HG03135 (cell line): ENCODE results near the gene TRIM25.

Experiments used
- ATAC-seq: cut with Tn5 transposase; IDR thresholded peaks from one replicate; pipeline ENCODE4 v1.9.1; 2021; ENCODE audit warnings: mild to moderate bottlenecking, moderate library complexity; ENCODE audit not compliant: unreplicated experiment

Gene TRIM25

DNA sequence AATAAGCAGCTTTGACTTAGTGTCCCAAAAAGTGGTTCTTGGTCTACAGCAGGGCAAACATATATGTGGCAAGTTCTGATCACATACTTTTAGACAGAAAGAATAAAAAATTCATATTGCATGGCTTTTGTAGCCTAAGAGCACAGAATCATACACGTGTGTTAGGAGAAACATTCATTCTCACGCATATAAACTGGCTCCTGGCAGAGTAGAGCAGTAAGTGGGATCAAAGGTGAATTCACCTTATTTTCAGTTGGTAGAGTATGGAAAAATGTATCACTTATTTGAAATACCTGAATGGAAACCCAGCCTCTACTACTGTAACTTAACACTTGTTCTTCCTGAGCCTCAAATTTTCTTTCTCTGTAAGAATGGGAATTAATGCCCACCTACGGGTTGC lies 45.1 kb downstream of the TRIM25 start:
- ATAC-seq = no peak

GRCh38 chr17:56867948-56868376 lies 45.9 kb downstream of the TRIM25 start:
- ATAC-seq = no peak

GRCh38 chr17:56866496-56866895 lies 47.4 kb downstream of the TRIM25 start:
- ATAC-seq = no peak

- ATAC-seq = no peak
These were observed 47.8 kb downstream of the TRIM25 start for GRCh38 chr17:56866076-56866475.

DNA sequence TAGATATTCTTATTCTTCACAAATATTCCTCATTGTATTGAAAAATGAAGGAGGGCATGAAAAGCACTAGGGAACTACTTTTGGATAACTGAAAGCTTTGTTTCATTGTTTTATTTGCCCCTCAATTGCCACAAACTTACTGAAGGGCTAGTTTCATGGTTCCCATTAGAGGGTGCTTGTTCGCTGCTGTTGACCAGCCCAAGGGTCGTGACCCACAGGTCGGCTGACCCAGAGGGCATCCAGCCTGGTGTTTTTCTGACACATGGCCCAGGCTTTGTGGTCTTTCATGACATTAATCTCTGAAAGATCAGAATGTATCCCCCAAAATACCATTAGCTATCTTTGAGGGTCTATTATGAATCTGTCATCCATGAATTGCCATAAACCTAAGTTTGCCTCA lies 49.9 kb downstream of the TRIM25 start:
- no peak for ATAC-seq

GRCh38 chr17:56861899-56862298 lies 52.0 kb downstream of the TRIM25 start:
- ATAC-seq = no peak

DNA sequence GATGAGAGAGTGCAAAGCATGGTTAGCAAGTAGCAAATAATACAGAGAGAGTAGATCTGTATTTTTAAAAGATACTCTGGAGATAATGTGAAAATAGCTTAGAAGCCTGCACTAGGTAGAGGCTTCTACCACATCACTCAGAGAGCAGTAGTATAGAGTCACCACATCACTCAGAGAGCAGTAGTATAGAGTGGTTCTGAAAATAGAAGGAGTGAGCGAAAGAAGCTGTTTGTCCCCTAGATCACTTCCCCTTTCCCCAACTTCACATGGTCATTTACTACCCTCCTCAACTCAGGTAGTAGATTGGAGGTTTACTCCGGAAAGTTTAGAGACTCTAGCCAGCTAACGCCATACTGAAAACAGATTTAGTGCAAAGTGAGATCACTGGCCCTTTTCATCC lies 62.8 kb downstream of the TRIM25 start:
- no peak for ATAC-seq

GRCh38 chr17:56850591-56850990 lies 63.3 kb downstream of the TRIM25 start:
- ATAC-seq = no peak

DNA sequence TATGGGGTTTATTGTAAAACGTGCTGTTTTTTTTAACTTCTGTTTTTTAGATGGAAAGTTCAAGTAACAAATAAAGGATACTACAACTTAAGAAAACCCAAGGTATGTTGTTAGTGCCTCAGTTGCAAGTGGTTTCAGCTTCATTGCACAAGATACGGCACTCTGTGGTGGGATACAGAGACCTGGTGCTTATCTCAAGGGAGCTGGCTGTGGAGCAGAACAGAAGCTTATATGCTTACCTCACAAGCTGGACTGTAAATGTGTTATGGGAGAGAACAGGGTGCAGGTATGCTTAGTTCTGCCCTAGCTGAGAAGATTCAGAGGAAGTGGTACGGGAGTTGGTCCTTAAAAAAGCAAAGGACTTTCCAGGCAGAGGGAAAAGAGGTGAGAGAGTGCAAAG lies 64.7 kb downstream of the TRIM25 start:
- ATAC-seq = no peak

DNA sequence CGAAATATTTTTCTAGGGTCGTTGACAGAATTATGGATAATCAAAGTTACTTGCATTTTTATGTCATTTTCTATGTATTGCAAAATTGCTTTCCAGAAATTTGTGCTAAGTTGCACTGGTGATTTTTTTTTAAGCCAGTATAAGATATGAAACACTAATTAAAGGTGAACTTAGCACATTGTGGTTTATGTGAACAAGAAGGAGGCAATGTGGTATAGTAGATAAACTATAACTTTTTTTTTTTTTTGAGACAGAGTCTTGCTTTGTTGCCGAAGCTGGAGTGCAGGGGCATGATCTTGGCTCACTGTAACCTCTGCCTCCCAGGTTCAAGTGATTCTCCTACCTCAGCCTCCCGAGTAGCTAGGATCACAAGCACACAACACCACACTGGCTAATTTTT lies 66.7 kb downstream of the TRIM25 start:
- ATAC-seq = no peak

DNA sequence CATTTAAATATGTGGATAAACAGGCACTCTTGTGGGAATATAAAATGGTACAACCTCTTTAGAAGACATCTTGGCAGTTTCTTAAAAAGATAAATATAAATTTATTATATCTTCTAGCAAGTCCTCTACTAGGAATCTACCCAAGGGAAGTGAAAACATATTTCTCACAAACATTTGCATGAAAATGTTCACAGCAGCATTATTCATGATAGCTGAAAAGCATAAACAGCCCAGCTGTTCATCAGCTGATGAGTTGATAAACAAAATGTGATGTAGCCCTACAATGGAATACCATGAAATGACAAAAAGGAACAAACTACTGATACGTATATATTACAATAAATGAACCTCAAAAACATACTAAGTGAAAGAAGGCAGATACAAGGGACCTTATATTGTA lies 67.9 kb downstream of the TRIM25 start:
- ATAC-seq = no peak

DNA sequence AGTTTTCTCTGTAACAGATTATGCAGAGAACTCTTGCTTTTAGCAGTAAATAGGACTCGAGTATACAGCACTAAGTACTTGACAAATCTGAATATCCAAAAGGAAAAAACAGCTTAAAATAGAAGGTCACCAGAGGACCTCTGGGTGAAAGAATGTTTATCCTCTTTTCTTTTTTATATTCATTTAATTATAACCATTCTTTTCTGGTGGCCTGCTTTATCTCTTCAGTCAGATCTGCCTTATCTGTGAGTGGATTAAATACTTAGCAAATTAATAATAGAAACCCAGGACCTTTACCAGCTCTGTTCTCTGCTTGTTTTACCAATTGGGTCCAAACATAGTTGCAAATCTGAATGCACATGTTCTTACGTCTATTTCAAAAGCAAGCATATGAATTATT lies 71.3 kb downstream of the TRIM25 start:
- ATAC-seq = no peak

DNA sequence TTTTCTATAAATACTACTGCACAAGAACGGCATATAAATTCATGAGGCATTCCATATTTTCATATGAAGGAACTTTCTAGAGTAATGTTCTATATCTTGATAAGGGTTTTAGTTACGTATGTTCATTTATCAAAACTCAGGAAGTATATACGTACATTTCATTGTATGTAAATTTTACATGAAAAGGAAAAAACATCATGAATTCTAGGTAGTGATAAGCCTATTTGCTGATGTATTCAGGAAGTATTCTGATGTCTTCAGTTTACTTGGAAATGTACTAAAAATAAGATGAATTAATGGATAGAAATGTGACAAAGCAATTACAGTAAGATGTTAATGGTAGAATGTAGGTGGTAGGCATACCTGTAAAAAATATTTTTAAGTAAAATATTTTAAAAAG lies 75.2 kb downstream of the TRIM25 start:
- no peak for ATAC-seq
